ENCODE measurements around the gene AK3.

- TF ChIP-seq CREB1 (IDR thresholded peaks at IDR 0.05; ENCODE audit: low read depth) (peak; percentile 33; the same call in 1 of the 2 replicates), ATF2 (IDR thresholded peaks at IDR 0.05; ENCODE audit: low read length) (no peak), RUNX3 (IDR thresholded peaks at IDR 0.05; ENCODE audit: low read length) (peak; percentile 99)
- TF ChIP-seq, protein P1, sequence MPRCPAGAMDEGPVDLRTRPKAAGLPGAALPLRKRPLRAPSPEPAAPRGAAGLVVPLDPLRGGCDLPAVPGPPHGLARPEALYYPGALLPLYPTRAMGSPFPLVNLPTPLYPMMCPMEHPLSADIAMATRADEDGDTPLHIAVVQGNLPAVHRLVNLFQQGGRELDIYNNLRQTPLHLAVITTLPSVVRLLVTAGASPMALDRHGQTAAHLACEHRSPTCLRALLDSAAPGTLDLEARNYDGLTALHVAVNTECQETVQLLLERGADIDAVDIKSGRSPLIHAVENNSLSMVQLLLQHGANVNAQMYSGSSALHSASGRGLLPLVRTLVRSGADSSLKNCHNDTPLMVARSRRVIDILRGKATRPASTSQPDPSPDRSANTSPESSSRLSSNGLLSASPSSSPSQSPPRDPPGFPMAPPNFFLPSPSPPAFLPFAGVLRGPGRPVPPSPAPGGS (IDR thresholded peaks at IDR 0.05; ENCODE audit: borderline replicate concordance, insufficient read depth, low read depth, low read length, poor library complexity, severe bottlenecking), result no peak
These were observed 74.8 kb downstream of the AK3 start, which contains the start of gene SPATA6L for GRCh38 chr9:4666042-4666699.
